K562 (cell line): ENCODE data around the gene NUDT22. TPM values are rescaled to one million over a fixed set of nuclear protein-coding genes. Genes with fewer than 3 reads are reported as not detected.
A peak's percentile ranks its signal among the peaks of the same experiment; 100 is the strongest.

Experiments used
- ATAC-seq: fragments of 200-7000 bp; cut with Tn5 transposase; 3 replicates; pipeline ENCODE4 v1.9.1; 2020; ENCODE audit warnings: moderate library complexity
- BruUV-seq: library from RNA; stranded (reverse); fragments of 400-500 nt; replicated peaks from 2 replicates; lab custom pipeline; 2021; lab: Mats Ljungman, UMichigan
- CTCF ChIA-PET: fragments of 300-600 bp; formaldehyde crosslinking; extraction: SDS; loops from one replicate; lab custom pipeline; 2021; ENCODE audit warnings: low intra/inter-chr PET ratio; lab: Yijun Ruan, JAX
- POLR2A ChIA-PET: fragments of 300-600, 350-650 bp; sonication (Branson Sonifier 250); formaldehyde crosslinking; extraction: SDS; loops from one replicate; lab custom pipeline; 2021; ENCODE audit warnings: antibody characterized with exemption, inconsistent platforms; lab: Yijun Ruan, JAX
- DNase-seq, 4 experiments: peaks; one replicate each; pipeline versions ENCODE4 v3.0.0 to v3.0.0-alpha.2; 2011 to 2018; ENCODE audit warnings: low spot score in 3 of 4, mixed read lengths in 3 of 4; ENCODE audit errors: extremely low read depth in 1 of 4
- FAIRE-seq: peaks from 2 replicates; lab custom pipeline; 2011; peaks lifted over from hg19 to GRCh38; lab: Jason Lieb, UNC
- H2AFZ ChIP-seq: 2 replicates; pipeline ENCODE4 v1.6.0; 2011; ENCODE audit warnings: low read depth, low read length, control low read depth, inconsistent platforms
- H3K27ac ChIP-seq: fragments of 200-600 bp; 3 replicates; pipeline ENCODE4 v1.8.0; 2011; ENCODE audit warnings: low read depth, mild to moderate bottlenecking, control low read depth, inconsistent platforms, low read length, moderate library complexity, mixed read lengths; ENCODE audit errors: extremely low read depth
- H3K27me3 ChIP-seq, 2 experiments: fragments of 300-600 bp in 1 of 2; 2 replicates in 1 of 2; 3 replicates in 1 of 2; pipeline versions ENCODE4 v1.6.0 to v1.8.0; 2011; ENCODE audit warnings: inconsistent platforms in 2 of 2, low read length in 2 of 2, mild to moderate bottlenecking in 1 of 2, mixed read lengths in 1 of 2, moderate library complexity in 1 of 2; ENCODE audit not compliant: control insufficient read depth in 2 of 2, insufficient read depth in 2 of 2
- H3K36me3 ChIP-seq: fragments of 300-600 bp; 3 replicates; pipeline ENCODE4 v1.8.0; 2011; ENCODE audit warnings: mild to moderate bottlenecking, low read length, inconsistent platforms; ENCODE audit not compliant: control insufficient read depth, insufficient read depth
- H3K4me1 ChIP-seq, 2 experiments: fragments of 200-600 bp in 1 of 2; replicated peaks in 1 of 2; 2 replicates in 1 of 2; 3 replicates in 1 of 2; pipeline versions ENCODE4 v1.5.1 to v1.8.0; 2011; ENCODE audit warnings: inconsistent platforms in 2 of 2, low read length in 2 of 2, mild to moderate bottlenecking in 1 of 2, mixed read lengths in 1 of 2, moderate library complexity in 1 of 2; ENCODE audit not compliant: control insufficient read depth in 2 of 2, insufficient read depth in 2 of 2
- H3K4me2 ChIP-seq: 2 replicates; pipeline ENCODE4 v1.6.1; 2011; ENCODE audit warnings: low read length, control low read depth, inconsistent platforms, mixed read lengths; ENCODE audit not compliant: insufficient read depth
- H3K4me3 ChIP-seq: fragments of 200-600 bp; sonication (generic), shearing (Covaris generic); 2 replicates; pipeline ENCODE4 v1.5.1; 2016; ENCODE audit warnings: control low read depth, inconsistent platforms
- H3K79me2 ChIP-seq: fragments of 200-600 bp; 3 replicates; pipeline ENCODE4 v1.8.0; 2011; ENCODE audit warnings: low read length, inconsistent platforms; ENCODE audit not compliant: control insufficient read depth, insufficient read depth
- H3K9ac ChIP-seq, 2 experiments: 2 replicates each; pipeline versions ENCODE4 v1.6.0 to v1.6.1; 2011; ENCODE audit warnings: low read depth in 2 of 2, low read length in 2 of 2, control low read depth in 1 of 2, inconsistent platforms in 1 of 2, mild to moderate bottlenecking in 1 of 2, mixed read lengths in 1 of 2; ENCODE audit not compliant: insufficient read depth in 1 of 2
- H3K9me1 ChIP-seq: one replicate; pipeline ENCODE4 v1.6.0; 2011; ENCODE audit warnings: inconsistent platforms, mild to moderate bottlenecking, low read length, moderate library complexity; ENCODE audit not compliant: control insufficient read depth, insufficient read depth
- H3K9me3 ChIP-seq: replicated peaks from 2 replicates; pipeline ENCODE4 v1.5.1; 2011; ENCODE audit warnings: low read depth, low read length, inconsistent platforms; ENCODE audit not compliant: control insufficient read depth, insufficient read depth
- H4K20me1 ChIP-seq: replicated peaks from 2 replicates; pipeline ENCODE4 v1.6.1; 2011; ENCODE audit warnings: low read length, inconsistent platforms, mixed read lengths; ENCODE audit not compliant: control insufficient read depth, insufficient read depth
- CCAR2 ChIP-seq: fragments of 200-400 bp; formaldehyde crosslinking; IDR thresholded peaks from 2 replicates; pipeline ENCODE4 v1.6.1; 2017; ENCODE audit warnings: mild to moderate bottlenecking, low read depth, low read length
- CEBPB ChIP-seq: fragments of 450-650 bp; IDR thresholded peaks from 2 replicates; pipeline ENCODE4 v1.6.1; 2016; ENCODE audit warnings: missing genetic modification characterization, missing compliant biosample characterization
- EGR1 ChIP-seq: fragments of 450-650 bp; conservative IDR thresholded peaks from 2 replicates; pipeline ENCODE4 v1.6.1; 2017; ENCODE audit warnings: mild to moderate bottlenecking
- HMGN3 ChIP-seq: IDR thresholded peaks from 2 replicates; pipeline ENCODE4 v1.6.1; 2011; ENCODE audit warnings: borderline replicate concordance, low read depth, mild to moderate bottlenecking, mixed read lengths, low read length; ENCODE audit not compliant: insufficient read length; ENCODE audit errors: extremely low read depth
- L3MBTL2 ChIP-seq: fragments of 450-650 bp; IDR thresholded peaks from 2 replicates; pipeline ENCODE4 v1.6.1; 2016; ENCODE audit warnings: mild to moderate bottlenecking, moderate library complexity
- NR2C1 ChIP-seq, 2 experiments: fragments of 450-650 bp; IDR thresholded peaks; 2 replicates each; pipeline ENCODE4 v1.6.1; 2017; ENCODE audit warnings: mild to moderate bottlenecking in 2 of 2, antibody characterized with exemption in 1 of 2, inconsistent platforms in 1 of 2, missing compliant biosample characterization in 1 of 2, missing genetic modification characterization in 1 of 2
- SIN3A ChIP-seq, 2 experiments: fragments of 150-350 bp in 1 of 2; IDR thresholded peaks; 2 replicates each; pipeline ENCODE4 v1.6.1; 2011 to 2016; ENCODE audit warnings: borderline replicate concordance in 2 of 2, low read depth in 2 of 2, low read length in 2 of 2, mild to moderate bottlenecking in 2 of 2, moderate library complexity in 2 of 2; ENCODE audit not compliant: control insufficient read depth in 1 of 2
- SREBF2 ChIP-seq: sonication (generic); formaldehyde crosslinking; IDR thresholded peaks from 2 replicates; pipeline ENCODE4 v1.4.0; 2020; ENCODE audit warnings: mild to moderate bottlenecking, missing genetic modification reagents
- TFAP4 ChIP-seq: sonication (generic); formaldehyde crosslinking; IDR thresholded peaks from 2 replicates; pipeline ENCODE4 v1.8.0; 2022; ENCODE audit warnings: missing genetic modification reagents, mild to moderate bottlenecking, moderate library complexity, borderline replicate concordance
- ZBTB7A ChIP-seq: IDR thresholded peaks from 2 replicates; pipeline ENCODE4 v1.6.1; 2011; ENCODE audit warnings: low read depth, mild to moderate bottlenecking, low read length, moderate library complexity, borderline replicate concordance; ENCODE audit not compliant: control insufficient read depth
- ZNF695 ChIP-seq: fragments of 450-650 bp; formaldehyde crosslinking; IDR thresholded peaks from 2 replicates; pipeline ENCODE4 v1.4.0; 2020; ENCODE audit warnings: mild to moderate bottlenecking, moderate library complexity
- ZNF717 ChIP-seq: fragments of 250-450 bp; sonication (Bioruptor Pico); IDR thresholded peaks from 2 replicates; pipeline ENCODE4 v1.5.0; 2021
- ZNF764 ChIP-seq: fragments of 250-450 bp; sonication (Bioruptor Pico); IDR thresholded peaks from 2 replicates; pipeline ENCODE4 v1.4.0; 2020; ENCODE audit warnings: low read depth, mild to moderate bottlenecking, moderate library complexity
- WGBS: fragments of 100-300 bp; shearing (Covaris generic); methylation state at CpG from one replicate; pipeline ENCODE4 v1.1.6; 2016; ENCODE audit warnings: low coverage, mixed read lengths; ENCODE audit not compliant: insufficient coverage; ENCODE audit errors: missing lambda C conversion rate; 5-methylcytosine and 5-hydroxymethylcytosine counted together
- in situ Hi-C: fragments of 300-500 bp; cut with MboI; formaldehyde crosslinking; loops from 4 replicates; pipeline ENCODE4 v1.15.0; 2018; ENCODE audit warnings: inconsistent platforms, mixed read lengths
- intact Hi-C: fragments of 100-400 bp; cut with micrococcal nuclease; formaldehyde crosslinking; loops from 2 replicates; pipeline ENCODE4 v1.14.2; 2022
- polyA plus RNA-seq, 8 experiments: library from polyadenylated mRNA; depleted of rRNA in 4 of 8; stranded (reverse) in 5 of 8; unstranded in 3 of 8; fragments of >200 nt; fragmentation: Nextera tagmentation in 2 of 8; fragmentation: Illumina TruSeq in 1 of 8; extraction: Ambion mirVana in 2 of 8; extraction: Trizol in 1 of 8; gene quantifications; 2 replicates each; pipeline versions ENCODE4 v1.2.1 to v1.2.3, GENCODE V29; 2011 to 2014; ENCODE audit warnings: inconsistent platforms in 1 of 8, missing spikeins in 1 of 8
- total RNA-seq, 7 experiments: library from RNA; depleted of rRNA in 6 of 7; stranded (reverse); fragments of >200 nt in 6 of 7; fragmentation: Illumina TruSeq in 2 of 7; extraction: Trizol in 2 of 7; gene quantifications; 2 replicates each; pipeline versions ENCODE4 v1.2.1 to v1.2.3, GENCODE V29; 2011 to 2021; ENCODE audit warnings: low replicate concordance in 1 of 7

NUDT22 gene
- total and polyA plus RNA-seq, 9 of the 15 experiments (the other 6 are each of a cell fraction or from before 2014, with no cell fraction given), result 6.3 to 92.6 (median 37.4) TPM

- no peak overlapping the region; the same call in 2 of the 3 replicates for H3K27ac ChIP-seq
- peak; percentile 37 for FAIRE-seq
These were observed 6.9 kb downstream of the NUDT22 start for GRCh38 chr11:64232967-64233315.

GRCh38 chr11:64233913-64234586 lies 8.0 kb downstream of the NUDT22 start, which contains the start of gene VEGFB:
Gene VEGFB, plus strand, starts transcription at chr11:64234584. Its CDS starts 250 bp downstream, at chr11:64234834.
- no peaks in the 10 kb centered on the region for H3K9me1 ChIP-seq
- H3K4me2 ChIP-seq, result peak within 1 kb of the TSS; percentile 88
- H3K4me3 ChIP-seq, result peak within 1 kb of the TSS; percentile 71
- FAIRE-seq (no peak), ATAC-seq (peak; percentile 67), DNase-seq (peak; percentile 84 to 87 (median 86))
- intact Hi-C loops (no loop called here), in situ Hi-C loops (no loop called here)
- WGBS, result 14% methylated on average over 31 of the region's 62 CpGs
- CTCF ChIA-PET, result no interaction called here
- H3K27ac ChIP-seq, result peak within 1 kb of the TSS; percentile 62; the same call in 2 of the 3 replicates
- H3K4me1 ChIP-seq, result peaks cover 37 to 70% of the 10 kb centered on the region in 2 experiments
- H3K9ac ChIP-seq, result peak within 1 kb of the TSS; percentile 58 to 91
- no peaks in the 10 kb centered on the region for H3K27me3 ChIP-seq
- peaks cover 39% of the 10 kb centered on the region for H3K79me2 ChIP-seq
- H3K9me3 ChIP-seq, result no peaks in the 10 kb centered on the region
- no peak within 1 kb of the TSS; the same call in 1 of the 2 replicates for H2AFZ ChIP-seq
- no peaks in the 10 kb centered on the region for H4K20me1 ChIP-seq
- TSS peak; percentile 47 for BruUV-seq
- H3K36me3 ChIP-seq, result peaks cover 37% of the 10 kb centered on the region; the same call in 2 of the 3 replicates
- POLR2A ChIA-PET, result interaction anchor here (2.2 kb wide), 1 partner anchor 11 kb away, joined by 10 read pairs; no protein-coding TSS in a partner anchor
- TF ChIP-seq ZNF695 (CRISPR knock-in tag), result no peak
- no peak for TF ChIP-seq ZNF764
- no peak for TF ChIP-seq NR2C1 (IDR thresholded peaks at IDR 0.05)
- TF ChIP-seq NR2C1 (tag; IDR thresholded peaks at IDR 0.05), result no peak
- TF ChIP-seq EGR1, result peak; percentile 75
- TF ChIP-seq TFAP4 (CRISPR knock-in tag), result peak; percentile 41; the same call in 1 of the 2 replicates
- TF ChIP-seq ZNF717, result no peak
- TF ChIP-seq ZBTB7A, result peak; percentile 58; the same call in 1 of the 2 replicates
- no peak for TF ChIP-seq SREBF2 (CRISPR knock-in tag)
- no peak for TF ChIP-seq CCAR2
- TF ChIP-seq HMGN3, result peak; percentile 53
- TF ChIP-seq SIN3A (IDR thresholded peaks at IDR 0.05; ENCODE audit: borderline replicate concordance in 2 of 2, control insufficient read depth in 1 of 2, low read depth in 2 of 2, low read length in 2 of 2), result 0 out of 4 replicates have a peak, but pooled peaks of 1 of the 2 experiments have one; percentile 46

More at GRCh38 chr11:64232967-64233315, 6.9 kb downstream of the NUDT22 start:
- H3K79me2 ChIP-seq, result peaks cover 41% of the 10 kb centered on the region
- TF ChIP-seq L3MBTL2, result no peak
- peak; percentile 43; the same call in 1 of the 2 replicates for TF ChIP-seq CEBPB (tag)
- no peaks in the 10 kb centered on the region for H3K9me3 ChIP-seq
- H3K4me1 ChIP-seq, result peaks cover 37 to 73% of the 10 kb centered on the region in 2 experiments
- no peaks in the 10 kb centered on the region for H3K9me1 ChIP-seq
- no peaks in the 10 kb centered on the region for H3K27me3 ChIP-seq
- no peaks in the 10 kb centered on the region for H4K20me1 ChIP-seq
- no peak for DNase-seq
- ChIA-PET POLR2A (interaction anchor here (0.6 to 2.5 kb wide), 9 partner anchors 8 to 85 kb away, joined by 3 to 11 read pairs (median 4); partner anchors contain the start of genes FERMT3, FKBP2, PPP1R14B and PRDX5), CTCF (no interaction called here)
- no peak overlapping the region for H2AFZ ChIP-seq
- 0 out of 2 replicates have a peak overlapping the region, but pooled peaks have one; percentile 67 for H3K4me2 ChIP-seq
- WGBS, result 84% methylated on average over 8 of the region's 8 CpGs
- no TSS peak for BruUV-seq
- intact Hi-C loops, result no loop called here
- H3K9ac ChIP-seq, result peak overlapping the region; percentile 48 to 71; a peak in 2 of 4 replicates
- no peak overlapping the region for H3K4me3 ChIP-seq
- no peak for ATAC-seq
- in situ Hi-C loops, result no loop called here
- H3K36me3 ChIP-seq, result peaks cover 29% of the 10 kb centered on the region; the same call in 2 of the 3 replicates
